Endodermal cell (in vitro differentiated cells): ENCODE results near the gene CAV3. TPM values are rescaled to one million over a fixed set of nuclear protein-coding genes. Genes with fewer than 3 reads are reported as not detected.

Experiments used
- DNase-seq: peaks from one replicate; pipeline ENCODE4 v3.0.0-alpha.2; 2017
- H3K27ac ChIP-seq: 2 replicates; pipeline ENCODE4 v1.5.1; 2013; ENCODE audit warnings: mild to moderate bottlenecking, low read depth, low read length, moderate library complexity
- H3K27me3 ChIP-seq: 2 replicates; pipeline ENCODE4 v1.6.1; 2013; ENCODE audit warnings: mild to moderate bottlenecking, low read length, moderate library complexity; ENCODE audit not compliant: insufficient read depth, control insufficient read depth, poor library complexity, severe bottlenecking
- H3K36me3 ChIP-seq: 2 replicates; pipeline ENCODE4 v1.7.0; 2013; ENCODE audit warnings: mild to moderate bottlenecking, low read length, moderate library complexity; ENCODE audit not compliant: control insufficient read depth, insufficient read depth
- H3K4me1 ChIP-seq: one replicate; pipeline ENCODE4 v1.7.0; 2013; ENCODE audit warnings: low read length; ENCODE audit not compliant: control insufficient read depth, insufficient read depth
- H3K4me3 ChIP-seq: 2 replicates; pipeline ENCODE4 v1.5.1; 2013; ENCODE audit warnings: mild to moderate bottlenecking, low read length, moderate library complexity
- H3K9ac ChIP-seq: 2 replicates; pipeline ENCODE4 v1.6.1; 2013; ENCODE audit warnings: mild to moderate bottlenecking, low read length, moderate library complexity; ENCODE audit not compliant: poor library complexity, severe bottlenecking; ENCODE audit errors: extremely low read depth
- H3K9me3 ChIP-seq: 2 replicates; pipeline ENCODE4 v1.6.1; 2013; ENCODE audit warnings: mild to moderate bottlenecking, low read length, moderate library complexity; ENCODE audit not compliant: control insufficient read depth
- H3K27ac Mint-ChIP-seq: 2 replicates; pipeline ENCODE4 v1.8.0; 2020; ENCODE audit warnings: mixed read lengths
- H3K27me3 Mint-ChIP-seq: 2 replicates; pipeline ENCODE4 v1.8.0; 2021; ENCODE audit warnings: mild to moderate bottlenecking, mixed read lengths; ENCODE audit not compliant: insufficient read depth
- H3K36me3 Mint-ChIP-seq: 2 replicates; pipeline ENCODE4 v1.8.0; 2020; ENCODE audit warnings: low read depth, mixed read lengths
- H3K4me1 Mint-ChIP-seq: 2 replicates; pipeline ENCODE4 v1.8.0; 2020; ENCODE audit warnings: mixed read lengths
- H3K4me3 Mint-ChIP-seq: 2 replicates; pipeline ENCODE4 v1.8.0; 2020; ENCODE audit warnings: mild to moderate bottlenecking, moderate library complexity, mixed read lengths
- H3K9me3 Mint-ChIP-seq: 2 replicates; pipeline ENCODE4 v1.8.0; 2020; ENCODE audit warnings: mild to moderate bottlenecking, mixed read lengths
- CTCF ChIP-seq: fragments of 200-600 bp; sonication (generic); conservative IDR thresholded peaks from 2 replicates; pipeline ENCODE4 v1.5.0; 2021; ENCODE audit warnings: antibody characterized with exemption, mild to moderate bottlenecking
- WGBS, 2 experiments: methylation state at CpG; one replicate each; pipeline versions ENCODE4 v1.1.5 to v1.1.7; 2013; ENCODE audit warnings: missing lambda C conversion rate in 2 of 2, mixed read lengths in 1 of 2; ENCODE audit not compliant: insufficient coverage in 1 of 2, insufficient read length in 1 of 2; 5-methylcytosine and 5-hydroxymethylcytosine counted together
- total RNA-seq, 2 donors: library from RNA; stranded (reverse); fragmentation: NEBNext Ultra II Directional in 1 of 2; extraction: Animal tissue kit (Norgen Biotek cat#: 25700) in 1 of 2; gene quantifications; 2 replicates in 1 of 2; 3 replicates in 1 of 2; pipeline ENCODE4 v1.2.1, GENCODE V29; 2021

CAV3 gene
- total RNA-seq, 2 donors from 2014 or later, result not detected

- Mint-ChIP-seq H3K9me3 (no peaks in the 10 kb centered on the region), H3K36me3 (peaks cover 10% of the 10 kb centered on the region), H3K4me3 (no peak overlapping the region), H3K27ac (no peak overlapping the region), H3K4me1 (no peaks in the 10 kb centered on the region), H3K27me3 (peaks cover 2% of the 10 kb centered on the region)
- 56% methylated on average over 3 of the region's 3 CpGs; no CpG with 5 or more reads in 1 of the 2 experiments for WGBS, 2 experiments
- no peak overlapping the region for H3K27ac ChIP-seq
- no peaks in the 10 kb centered on the region for H3K36me3 ChIP-seq
- TF ChIP-seq CTCF, result no peak
- no peaks in the 10 kb centered on the region for H3K9me3 ChIP-seq
- no peak for DNase-seq
- H3K9ac ChIP-seq, result no peak overlapping the region
- H3K4me3 ChIP-seq, result no peak overlapping the region
- no peaks in the 10 kb centered on the region for H3K27me3 ChIP-seq
- H3K4me1 ChIP-seq, result no peaks in the 10 kb centered on the region
These were observed 21.5 kb downstream of the CAV3 start for GRCh38 chr3:8755097-8755496.

GRCh38 chr3:8755564-8756237, 22.1 kb downstream of the CAV3 start:
- Mint-ChIP-seq H3K27me3 (peaks cover 4% of the 10 kb centered on the region), H3K27ac (no peak overlapping the region), H3K9me3 (no peaks in the 10 kb centered on the region), H3K36me3 (peaks cover 10% of the 10 kb centered on the region), H3K4me1 (no peaks in the 10 kb centered on the region), H3K4me3 (no peak overlapping the region)
- 79 to 88% methylated on average over 5 to 6 of the region's 6 CpGs for WGBS, 2 experiments
- Histone ChIP-seq H3K36me3 (no peaks in the 10 kb centered on the region), H3K9me3 (no peaks in the 10 kb centered on the region), H3K4me1 (no peaks in the 10 kb centered on the region), H3K9ac (no peak overlapping the region), H3K27me3 (no peaks in the 10 kb centered on the region), H3K4me3 (no peak overlapping the region), H3K27ac (no peak overlapping the region)
- peak; percentile 75 for TF ChIP-seq CTCF
- DNase-seq, result peak; percentile 71

- H3K36me3 ChIP-seq, result no peaks in the 10 kb centered on the region
- no peaks in the 10 kb centered on the region for H3K9me3 Mint-ChIP-seq
- peak; percentile 61 for DNase-seq
- peaks cover 10% of the 10 kb centered on the region for H3K36me3 Mint-ChIP-seq
- no peaks in the 10 kb centered on the region for H3K4me1 Mint-ChIP-seq
- peaks cover 4% of the 10 kb centered on the region for H3K27me3 Mint-ChIP-seq
- no peaks in the 10 kb centered on the region for H3K27me3 ChIP-seq
- no peaks in the 10 kb centered on the region for H3K9me3 ChIP-seq
- H3K4me3 ChIP-seq, result no peak overlapping the region
- H3K4me3 Mint-ChIP-seq, result no peak overlapping the region
- TF ChIP-seq CTCF, result no peak
- no peak overlapping the region for H3K9ac ChIP-seq
- H3K27ac ChIP-seq, result no peak overlapping the region
- WGBS, 2 experiments, result 87 to 93% methylated on average over 5 to 7 of the region's 7 CpGs
- H3K27ac Mint-ChIP-seq, result no peak overlapping the region
- no peaks in the 10 kb centered on the region for H3K4me1 ChIP-seq
These were observed 23.1 kb downstream of the CAV3 start for GRCh38 chr3:8756671-8757070.
